HepG2 (cell line): ENCODE measurements around the gene ACSS3. TPM values are rescaled to one million over a fixed set of nuclear protein-coding genes. Genes with fewer than 3 reads are reported as not detected.
A peak's percentile ranks its signal among the peaks of the same experiment; 100 is the strongest.

Experiments used
- ATAC-seq: fragments of 200-7000 bp; cut with Tn5 transposase; 3 replicates; pipeline ENCODE4 v1.9.1; 2020; ENCODE audit warnings: mild to moderate bottlenecking, moderate library complexity
- BruUV-seq: library from RNA; stranded (reverse); fragments of 400-500 nt; replicated peaks from 2 replicates; lab custom pipeline; 2021; lab: Mats Ljungman, UMichigan
- CTCF ChIA-PET: fragments of 300-600 bp; formaldehyde crosslinking; extraction: SDS; loops from one replicate; lab custom pipeline; 2021; ENCODE audit warnings: low total read pairs, inconsistent platforms, low intra/inter-chr PET ratio; lab: Yijun Ruan, JAX
- POLR2A ChIA-PET: fragments of 350-600 bp; sonication (Branson Sonifier 250); formaldehyde crosslinking; loops from one replicate; lab custom pipeline; 2020; ENCODE audit warnings: antibody characterized with exemption, inconsistent platforms; lab: Yijun Ruan, JAX
- DNase-seq: peaks from one replicate; pipeline ENCODE4 v3.0.0-alpha.2; 2015; ENCODE audit warnings: low spot score
- FAIRE-seq: peaks from 3 replicates; lab custom pipeline; 2011; peaks lifted over from hg19 to GRCh38; lab: Jason Lieb, UNC
- H2AFZ ChIP-seq: one replicate; pipeline ENCODE4 v1.6.1; 2011; ENCODE audit warnings: low read length, inconsistent platforms
- H3K27ac ChIP-seq: fragments of 300-600 bp; 3 replicates; pipeline ENCODE4 v1.8.0; 2011; ENCODE audit warnings: mixed run types, mild to moderate bottlenecking, mixed read lengths, low read length, inconsistent platforms; ENCODE audit not compliant: insufficient read depth; ENCODE audit errors: extremely low read length
- H3K27me3 ChIP-seq, 2 experiments: fragments of 200-600 bp in 1 of 2; 2 replicates in 1 of 2; 3 replicates in 1 of 2; pipeline versions ENCODE4 v1.6.0 to v1.8.0; 2011; ENCODE audit warnings: low read length in 2 of 2, mild to moderate bottlenecking in 2 of 2, moderate library complexity in 2 of 2, inconsistent platforms in 1 of 2; ENCODE audit not compliant: insufficient read depth in 2 of 2, control insufficient read depth in 1 of 2
- H3K36me3 ChIP-seq, 2 experiments: fragments of 200-600 bp in 1 of 2; replicated peaks in 1 of 2; 2 replicates in 1 of 2; 3 replicates in 1 of 2; pipeline versions ENCODE4 v1.5.1 to v1.8.0; 2011; ENCODE audit warnings: low read length in 2 of 2, inconsistent platforms in 1 of 2; ENCODE audit not compliant: insufficient read depth in 2 of 2, control insufficient read depth in 1 of 2
- H3K4me1 ChIP-seq: 2 replicates; pipeline ENCODE4 v1.5.1; 2012; ENCODE audit warnings: low read length, inconsistent platforms; ENCODE audit not compliant: insufficient read depth
- H3K4me2 ChIP-seq: 2 replicates; pipeline ENCODE4 v1.6.0; 2011; ENCODE audit warnings: low read depth, low read length, inconsistent platforms
- H3K4me3 ChIP-seq, 3 experiments: fragments of 200-600 bp in 1 of 3; sonication (generic), shearing (Covaris generic) in 1 of 3; replicated peaks in 1 of 3; 2 replicates each; pipeline ENCODE4 v1.5.1; 2011 to 2016; ENCODE audit warnings: low read length in 3 of 3, inconsistent platforms in 2 of 3, low read depth in 2 of 3, mild to moderate bottlenecking in 2 of 3, control low read depth in 1 of 3, mixed read lengths in 1 of 3; ENCODE audit not compliant: insufficient read depth in 1 of 3
- H3K79me2 ChIP-seq: one replicate; pipeline ENCODE4 v1.6.1; 2011; ENCODE audit warnings: low read length, inconsistent platforms; ENCODE audit not compliant: insufficient read depth
- H3K9ac ChIP-seq: 2 replicates; pipeline ENCODE4 v1.6.0; 2011; ENCODE audit warnings: mild to moderate bottlenecking, low read depth, low read length, inconsistent platforms; ENCODE audit not compliant: insufficient read depth
- H3K9me3 ChIP-seq: 2 replicates; pipeline ENCODE4 v1.5.1; 2012; ENCODE audit warnings: mild to moderate bottlenecking, low read length
- H4K20me1 ChIP-seq: 2 replicates; pipeline ENCODE4 v1.6.0; 2011; ENCODE audit warnings: inconsistent platforms, mild to moderate bottlenecking, low read length, moderate library complexity; ENCODE audit not compliant: insufficient read depth
- CHD2 ChIP-seq: IDR thresholded peaks from 2 replicates; pipeline ENCODE4 v1.6.1; 2011; ENCODE audit warnings: low read depth, low read length, improper control_type of control experiment
- FOXC1 ChIP-seq: sonication (generic); formaldehyde crosslinking; IDR thresholded peaks from 2 replicates; pipeline ENCODE4 v1.8.0; 2022; ENCODE audit warnings: mild to moderate bottlenecking, missing genetic modification reagents, borderline replicate concordance
- JUND ChIP-seq: sonication (generic); formaldehyde crosslinking; IDR thresholded peaks from 2 replicates; pipeline ENCODE4 v1.8.0; 2022; ENCODE audit warnings: mild to moderate bottlenecking, missing genetic modification reagents
- KAT8 ChIP-seq: IDR thresholded peaks from 2 replicates; pipeline ENCODE4 v1.6.1; 2016; ENCODE audit warnings: missing genetic modification reagents, missing compliant biosample characterization
- PRMT3 ChIP-seq: sonication (generic); formaldehyde crosslinking; IDR thresholded peaks from 2 replicates; pipeline ENCODE4 v1.8.1; 2022; ENCODE audit warnings: low read depth, mild to moderate bottlenecking, moderate library complexity, missing genetic modification reagents, borderline replicate concordance
- RBM22 ChIP-seq: fragments of 200-400 bp; formaldehyde crosslinking; optimal IDR thresholded peaks from 2 replicates; pipeline ENCODE3; 2017; ENCODE audit warnings: mild to moderate bottlenecking, low read length, moderate library complexity
- ZNF251 ChIP-seq: sonication (generic); formaldehyde crosslinking; IDR thresholded peaks from 2 replicates; pipeline ENCODE4 v1.9.0; 2021; ENCODE audit warnings: mild to moderate bottlenecking, missing genetic modification reagents
- ZNF256 ChIP-seq: sonication (generic); formaldehyde crosslinking; conservative IDR thresholded peaks from 2 replicates; pipeline ENCODE4 v1.4.0; 2020; ENCODE audit warnings: missing genetic modification reagents
- ZSCAN21 ChIP-seq: sonication (generic); formaldehyde crosslinking; IDR thresholded peaks from 2 replicates; pipeline ENCODE4 v1.8.0; 2022; ENCODE audit warnings: mild to moderate bottlenecking, missing genetic modification reagents, moderate library complexity, borderline replicate concordance
- WGBS: methylation state at CpG from one replicate; pipeline ENCODE4 v1.1.6; 2017; ENCODE audit warnings: low lambda C conversion rate; 5-methylcytosine and 5-hydroxymethylcytosine counted together
- in situ Hi-C: cut with HindIII; loops from 2 replicates; pipeline ENCODE4 v1.10.0; 2017; ENCODE audit warnings: low pct_unique_long_range_greater_than_20kb; ENCODE audit not compliant: extremely low pct_ligation_motif_present
- intact Hi-C: fragments of 100-400 bp; cut with micrococcal nuclease; formaldehyde crosslinking; loops from one replicate; pipeline ENCODE4 v1.10.0; 2022; ENCODE audit not compliant: unreplicated experiment
- polyA plus RNA-seq, 8 experiments: library from polyadenylated mRNA; depleted of rRNA in 3 of 8; stranded (reverse) in 7 of 8; unstranded in 1 of 8; fragments of >200 nt; fragmentation: Illumina TruSeq in 4 of 8; extraction: Trizol in 4 of 8; gene quantifications; 2 replicates each; pipeline versions ENCODE4 v1.2.1 to v1.2.3, GENCODE V29; 2011 to 2016; ENCODE audit warnings: low read depth in 4 of 8, missing spikeins in 1 of 8, mixed read lengths in 1 of 8; ENCODE audit not compliant: insufficient read depth in 1 of 8
- total RNA-seq, 5 experiments: library from RNA; depleted of rRNA; stranded (reverse); fragments of >200 nt; fragmentation: Illumina TruSeq; extraction: Trizol; gene quantifications; 2 replicates each; pipeline ENCODE4 v1.2.3, GENCODE V29; 2016; ENCODE audit warnings: low read depth in 1 of 5
- TF ChIP-seq, protein P1 (sequence below): sonication (generic); formaldehyde crosslinking; IDR thresholded peaks from 2 replicates; pipeline ENCODE4 v1.8.0; 2022; ENCODE audit warnings: missing genetic modification reagents, mild to moderate bottlenecking, borderline replicate concordance
- TF ChIP-seq, protein P2 (sequence below): sonication (generic); formaldehyde crosslinking; IDR thresholded peaks from 2 replicates; pipeline ENCODE4 v1.5.1; 2020; ENCODE audit warnings: mild to moderate bottlenecking, missing genetic modification reagents, borderline replicate concordance

Gene ACSS3
- total and polyA plus RNA-seq, 2 of the 13 experiments (the other 11 are each of a cell fraction or from before 2014, with no cell fraction given), result 79.5 to 86.3 TPM

DNA sequence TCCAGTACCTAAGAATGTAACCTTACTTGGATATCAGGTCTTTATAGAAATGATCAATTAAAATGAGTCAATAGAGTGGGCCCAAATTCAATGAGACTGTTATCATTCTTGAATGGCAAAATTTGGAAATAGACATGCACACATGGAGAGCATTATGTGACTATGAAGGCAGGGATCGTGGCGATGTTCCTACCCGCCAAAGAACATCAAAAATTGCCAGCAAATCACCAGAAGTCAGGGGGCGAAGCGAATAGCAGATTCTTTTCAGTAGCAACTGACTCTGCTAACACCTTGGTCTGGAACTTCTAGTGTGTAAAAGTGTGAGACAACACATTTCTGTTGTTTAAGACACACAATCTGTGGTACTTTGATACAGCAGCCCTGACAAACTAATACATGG, 192.5 kb downstream of the ACSS3 start:
- H3K4me3 ChIP-seq, result no peak overlapping the region
- intact Hi-C loops, result no loop called here
- DNase-seq, result no peak
- 90% methylated on average over 5 of the region's 5 CpGs for WGBS
- H4K20me1 ChIP-seq, result no peaks in the 10 kb centered on the region
- FAIRE-seq, result no peak
- no TSS peak for BruUV-seq
- no peak overlapping the region for H3K4me2 ChIP-seq
- no peak overlapping the region for H2AFZ ChIP-seq
- no peaks in the 10 kb centered on the region for H3K36me3 ChIP-seq
- H3K4me1 ChIP-seq, result no peaks in the 10 kb centered on the region
- no peaks in the 10 kb centered on the region for H3K79me2 ChIP-seq
- H3K27ac ChIP-seq, result no peak overlapping the region
- H3K27me3 ChIP-seq, result no peaks in the 10 kb centered on the region
- TF ChIP-seq FOXC1 (CRISPR knock-in tag) (no peak), ZSCAN21 (no peak), KAT8 (CRISPR knock-in tag) (no peak), RBM22 (peak; percentile 90)
- TF ChIP-seq, all 625 proteins: peak for 1
- in situ Hi-C loops, result no loop called here
- POLR2A ChIA-PET, result no interaction called here
- Histone ChIP-seq H3K9me3 (no peaks in the 10 kb centered on the region), H3K9ac (no peak overlapping the region)
- CTCF ChIA-PET, result no interaction called here
- no peak for ATAC-seq

DNA sequence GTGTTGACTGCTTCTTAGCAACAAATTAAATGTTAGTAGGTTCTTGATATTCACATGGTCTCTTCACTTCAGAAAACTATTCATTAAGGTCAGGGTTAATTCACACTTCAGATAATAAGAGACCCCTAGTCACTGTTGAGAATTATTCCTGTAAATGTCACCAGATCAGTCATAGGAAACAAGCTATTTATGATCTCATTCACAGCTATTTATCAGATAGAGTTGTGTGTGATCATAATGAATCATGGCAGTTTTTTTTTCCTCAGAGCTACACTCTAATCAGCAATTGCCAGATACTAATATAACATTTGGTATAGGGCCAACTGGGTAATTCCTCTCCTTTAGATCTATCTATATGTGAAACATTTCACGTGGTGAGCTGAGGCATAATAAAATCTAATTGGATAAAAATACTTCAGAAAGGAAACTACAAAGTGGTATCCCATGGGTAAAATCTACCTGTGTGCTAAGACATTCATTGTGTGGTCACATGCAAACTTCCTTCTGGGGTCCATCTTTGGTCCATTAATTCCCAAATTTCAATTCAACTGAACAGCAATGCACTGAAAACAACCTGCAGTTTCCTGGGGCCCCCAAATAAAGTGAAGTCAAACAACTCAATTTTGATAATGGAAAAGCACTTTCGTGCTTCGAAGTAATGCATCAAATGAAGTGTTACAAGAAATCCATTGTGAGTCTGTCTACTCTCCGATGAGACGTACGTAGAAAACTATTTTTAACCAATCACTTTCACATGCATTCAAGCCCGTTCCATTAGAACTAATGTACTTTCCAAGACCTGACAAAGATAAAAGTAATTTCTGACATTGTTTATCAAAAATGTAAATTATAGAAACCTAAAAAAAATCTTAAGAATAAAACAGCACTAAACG, 197.0 kb downstream of the ACSS3 start:
- Histone ChIP-seq H3K27ac (no peak overlapping the region), H3K9ac (no peak overlapping the region), H3K9me3 (no peaks in the 10 kb centered on the region), H4K20me1 (no peaks in the 10 kb centered on the region), H3K4me2 (no peak overlapping the region), H3K27me3 (no peaks in the 10 kb centered on the region), H3K79me2 (no peaks in the 10 kb centered on the region), H3K4me1 (no peaks in the 10 kb centered on the region), H3K4me3 (no peak overlapping the region), H2AFZ (no peak overlapping the region), H3K36me3 (no peaks in the 10 kb centered on the region)
- 81% methylated on average over 8 of the region's 8 CpGs for WGBS
- TSS peak; percentile 22 for BruUV-seq
- intact Hi-C loops (no loop called here), in situ Hi-C loops (no loop called here)
- ATAC-seq (no peak), DNase-seq (no peak), FAIRE-seq (no peak)
- CTCF ChIA-PET, result no interaction called here
- POLR2A ChIA-PET, result no interaction called here
- TF ChIP-seq JUND (CRISPR knock-in tag) (no peak), ZNF251 (CRISPR knock-in tag) (no peak), CHD2 (no peak), PRMT3 (CRISPR knock-in tag) (no peak), ZNF256 (CRISPR knock-in tag) (no peak)
- TF ChIP-seq, protein P1, sequence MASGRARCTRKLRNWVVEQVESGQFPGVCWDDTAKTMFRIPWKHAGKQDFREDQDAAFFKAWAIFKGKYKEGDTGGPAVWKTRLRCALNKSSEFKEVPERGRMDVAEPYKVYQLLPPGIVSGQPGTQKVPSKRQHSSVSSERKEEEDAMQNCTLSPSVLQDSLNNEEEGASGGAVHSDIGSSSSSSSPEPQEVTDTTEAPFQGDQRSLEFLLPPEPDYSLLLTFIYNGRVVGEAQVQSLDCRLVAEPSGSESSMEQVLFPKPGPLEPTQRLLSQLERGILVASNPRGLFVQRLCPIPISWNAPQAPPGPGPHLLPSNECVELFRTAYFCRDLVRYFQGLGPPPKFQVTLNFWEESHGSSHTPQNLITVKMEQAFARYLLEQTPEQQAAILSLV (CRISPR knock-in tag), result no peak
- TF ChIP-seq, protein P2, sequence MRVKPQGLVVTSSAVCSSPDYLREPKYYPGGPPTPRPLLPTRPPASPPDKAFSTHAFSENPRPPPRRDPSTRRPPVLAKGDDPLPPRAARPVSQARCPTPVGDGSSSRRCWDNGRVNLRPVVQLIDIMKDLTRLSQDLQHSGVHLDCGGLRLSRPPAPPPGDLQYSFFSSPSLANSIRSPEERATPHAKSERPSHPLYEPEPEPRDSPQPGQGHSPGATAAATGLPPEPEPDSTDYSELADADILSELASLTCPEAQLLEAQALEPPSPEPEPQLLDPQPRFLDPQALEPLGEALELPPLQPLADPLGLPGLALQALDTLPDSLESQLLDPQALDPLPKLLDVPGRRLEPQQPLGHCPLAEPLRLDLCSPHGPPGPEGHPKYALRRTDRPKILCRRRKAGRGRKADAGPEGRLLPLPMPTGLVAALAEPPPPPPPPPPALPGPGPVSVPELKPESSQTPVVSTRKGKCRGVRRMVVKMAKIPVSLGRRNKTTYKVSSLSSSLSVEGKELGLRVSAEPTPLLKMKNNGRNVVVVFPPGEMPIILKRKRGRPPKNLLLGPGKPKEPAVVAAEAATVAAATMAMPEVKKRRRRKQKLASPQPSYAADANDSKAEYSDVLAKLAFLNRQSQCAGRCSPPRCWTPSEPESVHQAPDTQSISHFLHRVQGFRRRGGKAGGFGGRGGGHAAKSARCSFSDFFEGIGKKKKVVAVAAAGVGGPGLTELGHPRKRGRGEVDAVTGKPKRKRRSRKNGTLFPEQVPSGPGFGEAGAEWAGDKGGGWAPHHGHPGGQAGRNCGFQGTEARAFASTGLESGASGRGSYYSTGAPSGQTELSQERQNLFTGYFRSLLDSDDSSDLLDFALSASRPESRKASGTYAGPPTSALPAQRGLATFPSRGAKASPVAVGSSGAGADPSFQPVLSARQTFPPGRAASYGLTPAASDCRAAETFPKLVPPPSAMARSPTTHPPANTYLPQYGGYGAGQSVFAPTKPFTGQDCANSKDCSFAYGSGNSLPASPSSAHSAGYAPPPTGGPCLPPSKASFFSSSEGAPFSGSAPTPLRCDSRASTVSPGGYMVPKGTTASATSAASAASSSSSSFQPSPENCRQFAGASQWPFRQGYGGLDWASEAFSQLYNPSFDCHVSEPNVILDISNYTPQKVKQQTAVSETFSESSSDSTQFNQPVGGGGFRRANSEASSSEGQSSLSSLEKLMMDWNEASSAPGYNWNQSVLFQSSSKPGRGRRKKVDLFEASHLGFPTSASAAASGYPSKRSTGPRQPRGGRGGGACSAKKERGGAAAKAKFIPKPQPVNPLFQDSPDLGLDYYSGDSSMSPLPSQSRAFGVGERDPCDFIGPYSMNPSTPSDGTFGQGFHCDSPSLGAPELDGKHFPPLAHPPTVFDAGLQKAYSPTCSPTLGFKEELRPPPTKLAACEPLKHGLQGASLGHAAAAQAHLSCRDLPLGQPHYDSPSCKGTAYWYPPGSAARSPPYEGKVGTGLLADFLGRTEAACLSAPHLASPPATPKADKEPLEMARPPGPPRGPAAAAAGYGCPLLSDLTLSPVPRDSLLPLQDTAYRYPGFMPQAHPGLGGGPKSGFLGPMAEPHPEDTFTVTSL, result no peak
